ENCODE measurements around the gene KIF1A. TPM values are rescaled to one million over a fixed set of nuclear protein-coding genes. Genes with fewer than 3 reads are reported as not detected.

Gene KIF1A
- total RNA-seq, 4 donors from 2014 or later, result 1.7 to 4.1 (median 3.4) TPM

GRCh38 chr2:240717181-240717641, 102.8 kb downstream of the KIF1A start:
- H3K4me1 ChIP-seq, result no peaks in the 10 kb centered on the region
- WGBS, result 93% methylated on average over 10 of the region's 18 CpGs
- intact Hi-C loops (cut with DNase I), result no loop called here
- peaks cover 0 to 17% (median 0%) of the 10 kb centered on the region in 4 donors for H3K27me3 ChIP-seq
- H3K9me3 ChIP-seq, result no peaks in the 10 kb centered on the region
- no peak overlapping the region for H3K27ac ChIP-seq (replicated peaks in 1 of 4)
- no peaks in the 10 kb centered on the region for H3K36me3 ChIP-seq
- no peak for DNase-seq (ENCODE audit: extremely low spot score)
- H3K4me3 ChIP-seq, result no peak overlapping the region
- TF ChIP-seq EP300 (IDR thresholded peaks at IDR 0.05) (no peak), POLR2A (IDR thresholded peaks at IDR 0.05; ENCODE audit: low read depth) (no peak), CTCF (IDR thresholded peaks at IDR 0.05) (no peak), POLR2AphosphoS5 (IDR thresholded peaks at IDR 0.05) (no peak)

GRCh38 chr2:240716130-240716798, 103.8 kb downstream of the KIF1A start:
- Histone ChIP-seq H3K27me3 (peaks cover 0 to 27% (median 0%) of the 10 kb centered on the region in 4 donors), H3K4me1 (no peaks in the 10 kb centered on the region), H3K36me3 (no peaks in the 10 kb centered on the region), H3K9me3 (no peaks in the 10 kb centered on the region), H3K4me3 (no peak overlapping the region), H3K27ac (replicated peaks in 1 of 4) (no peak overlapping the region)
- intact Hi-C loops (cut with DNase I), result no loop called here
- 92% methylated on average over 19 of the region's 23 CpGs for WGBS
- no peak for TF ChIP-seq CTCF (IDR thresholded peaks at IDR 0.05)
- no peak for TF ChIP-seq POLR2A (IDR thresholded peaks at IDR 0.05; ENCODE audit: low read depth)
- TF ChIP-seq EP300 (IDR thresholded peaks at IDR 0.05), result no peak
- TF ChIP-seq POLR2AphosphoS5 (IDR thresholded peaks at IDR 0.05), result no peak
- DNase-seq (ENCODE audit: extremely low spot score), result no peak

GRCh38 chr2:240714747-240715725, 105.0 kb downstream of the KIF1A start:
- no peak for TF ChIP-seq POLR2AphosphoS5 (IDR thresholded peaks at IDR 0.05)
- no peak for TF ChIP-seq EP300 (IDR thresholded peaks at IDR 0.05)
- no peak for TF ChIP-seq CTCF (IDR thresholded peaks at IDR 0.05)
- no peak for TF ChIP-seq POLR2A (IDR thresholded peaks at IDR 0.05; ENCODE audit: low read depth)
- intact Hi-C loops (cut with DNase I), result no loop called here
- DNase-seq (ENCODE audit: extremely low spot score), result no peak
- Histone ChIP-seq H3K9me3 (no peaks in the 10 kb centered on the region), H3K4me3 (no peak overlapping the region), H3K4me1 (no peaks in the 10 kb centered on the region), H3K27me3 (peaks cover 0 to 32% (median 0%) of the 10 kb centered on the region in 4 donors), H3K36me3 (no peaks in the 10 kb centered on the region), H3K27ac (replicated peaks in 1 of 4) (no peak overlapping the region)
- 80% methylated on average over 17 of the region's 23 CpGs for WGBS

- Histone ChIP-seq H3K4me1 (no peaks in the 10 kb centered on the region), H3K27me3 (peaks cover 0 to 36% (median 0%) of the 10 kb centered on the region in 4 donors), H3K9me3 (no peaks in the 10 kb centered on the region), H3K4me3 (no peak overlapping the region), H3K27ac (replicated peaks in 1 of 4) (no peak overlapping the region), H3K36me3 (no peaks in the 10 kb centered on the region)
- no peak for DNase-seq (ENCODE audit: extremely low spot score)
- WGBS, result 75% methylated on average over 25 of the region's 26 CpGs
- no peak for TF ChIP-seq EP300 (IDR thresholded peaks at IDR 0.05)
- TF ChIP-seq CTCF (IDR thresholded peaks at IDR 0.05), result no peak
- TF ChIP-seq POLR2AphosphoS5 (IDR thresholded peaks at IDR 0.05), result no peak
- TF ChIP-seq POLR2A (IDR thresholded peaks at IDR 0.05; ENCODE audit: low read depth), result no peak
- intact Hi-C loops (cut with DNase I), result no loop called here
Measured at GRCh38 chr2:240713928-240714746, 105.9 kb downstream of the KIF1A start.
